ENCODE measurements around the gene CHPT1.

DNA sequence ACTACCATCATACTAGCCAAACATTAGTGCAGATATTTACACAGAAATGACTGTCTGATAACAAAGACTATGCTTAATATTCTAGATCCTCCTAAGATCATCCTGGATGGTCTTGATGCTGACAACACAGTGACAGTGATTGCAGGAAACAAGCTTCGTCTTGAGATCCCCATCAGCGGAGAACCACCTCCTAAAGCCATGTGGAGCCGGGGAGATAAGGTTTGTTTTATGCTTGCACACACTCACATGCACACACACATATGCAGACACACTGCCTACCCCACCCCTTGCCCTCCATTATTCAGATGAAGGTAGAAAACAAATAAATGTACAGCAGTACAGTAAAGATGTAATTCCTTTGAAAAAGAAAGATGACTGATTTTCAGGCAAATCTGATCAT, 44.4 kb upstream of the CHPT1 start:
- TF ChIP-seq, protein P1, sequence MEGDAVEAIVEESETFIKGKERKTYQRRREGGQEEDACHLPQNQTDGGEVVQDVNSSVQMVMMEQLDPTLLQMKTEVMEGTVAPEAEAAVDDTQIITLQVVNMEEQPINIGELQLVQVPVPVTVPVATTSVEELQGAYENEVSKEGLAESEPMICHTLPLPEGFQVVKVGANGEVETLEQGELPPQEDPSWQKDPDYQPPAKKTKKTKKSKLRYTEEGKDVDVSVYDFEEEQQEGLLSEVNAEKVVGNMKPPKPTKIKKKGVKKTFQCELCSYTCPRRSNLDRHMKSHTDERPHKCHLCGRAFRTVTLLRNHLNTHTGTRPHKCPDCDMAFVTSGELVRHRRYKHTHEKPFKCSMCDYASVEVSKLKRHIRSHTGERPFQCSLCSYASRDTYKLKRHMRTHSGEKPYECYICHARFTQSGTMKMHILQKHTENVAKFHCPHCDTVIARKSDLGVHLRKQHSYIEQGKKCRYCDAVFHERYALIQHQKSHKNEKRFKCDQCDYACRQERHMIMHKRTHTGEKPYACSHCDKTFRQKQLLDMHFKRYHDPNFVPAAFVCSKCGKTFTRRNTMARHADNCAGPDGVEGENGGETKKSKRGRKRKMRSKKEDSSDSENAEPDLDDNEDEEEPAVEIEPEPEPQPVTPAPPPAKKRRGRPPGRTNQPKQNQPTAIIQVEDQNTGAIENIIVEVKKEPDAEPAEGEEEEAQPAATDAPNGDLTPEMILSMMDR (conservative IDR thresholded peaks at IDR 0.05 in 1 of 2, IDR thresholded peaks at IDR 0.05 in 1 of 2; ENCODE audit: extremely low read depth in 1 of 2, insufficient read depth in 1 of 2, low read depth in 1 of 2, low read length in 2 of 2) = no peak
- no peak for TF ChIP-seq EZH2 (IDR thresholded peaks at IDR 0.05; ENCODE audit: borderline replicate concordance, low read length)
